HK-2 (cell line): Measurements from ENCODE around the gene ZFP1.

ENCODE experiments used
- DNase-seq: peaks from one replicate; pipeline ENCODE4 v3.0.0-alpha.2; 2018; ENCODE audit not compliant: unreplicated experiment

Gene ZFP1

GRCh38 chr16:75148311-75149195, at the start of gene ZFP1:
ZFP1 (plus strand) TSS chr16:75148524; CDS start chr16:75152952, 4,428 bp downstream.
- peak; percentile 93 for DNase-seq

GRCh38 chr16:75099075-75099667, 49.2 kb upstream of the ZFP1 start:
- no peak for DNase-seq

- no peak for DNase-seq
Observed at GRCh38 chr16:75099738-75100602, 48.4 kb upstream of the ZFP1 start.

DNA sequence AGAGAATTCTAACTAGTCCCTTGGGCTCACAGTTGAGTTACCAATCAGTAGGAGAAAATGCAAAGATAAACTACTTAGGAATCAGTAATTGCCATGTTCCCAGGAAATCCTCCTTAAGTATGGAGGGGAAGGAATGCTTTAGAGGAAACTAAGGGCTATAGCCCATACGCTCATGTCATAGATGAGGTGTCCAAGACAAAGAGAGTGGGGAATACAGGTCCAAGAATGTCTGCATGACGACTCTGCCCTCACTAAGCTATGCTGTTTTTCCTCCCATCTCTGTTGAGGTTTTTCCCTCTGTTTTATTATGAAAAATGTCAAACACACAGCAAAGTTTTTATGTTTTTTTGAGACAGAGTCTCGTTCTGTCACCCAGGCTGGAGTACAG, 47.7 kb upstream of the ZFP1 start:
- DNase-seq = no peak

- no peak for DNase-seq
Observed at GRCh38 chr16:75101635-75102034, 46.7 kb upstream of the ZFP1 start.

GRCh38 chr16:75102595-75102994, 45.7 kb upstream of the ZFP1 start:
- no peak for DNase-seq

DNA sequence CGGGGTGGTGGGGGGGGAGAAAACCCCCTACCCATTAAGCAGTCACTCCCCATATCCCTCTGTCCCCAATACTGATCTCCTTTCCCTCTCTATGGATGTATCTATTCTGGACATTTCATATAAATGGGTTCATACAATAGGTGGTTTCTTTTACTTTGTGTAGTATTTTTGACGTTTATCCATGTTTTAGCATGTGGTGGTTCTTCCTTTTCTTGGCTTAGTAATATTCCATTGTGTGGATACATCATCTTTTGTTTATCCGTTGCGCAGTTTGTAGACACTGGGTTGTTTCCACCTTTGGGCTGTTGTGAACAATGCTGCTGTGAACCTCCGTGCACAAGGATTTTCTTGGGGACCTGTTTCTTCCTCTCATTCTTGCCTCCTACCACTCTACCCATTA, 44.3 kb upstream of the ZFP1 start:
- no peak for DNase-seq

DNA sequence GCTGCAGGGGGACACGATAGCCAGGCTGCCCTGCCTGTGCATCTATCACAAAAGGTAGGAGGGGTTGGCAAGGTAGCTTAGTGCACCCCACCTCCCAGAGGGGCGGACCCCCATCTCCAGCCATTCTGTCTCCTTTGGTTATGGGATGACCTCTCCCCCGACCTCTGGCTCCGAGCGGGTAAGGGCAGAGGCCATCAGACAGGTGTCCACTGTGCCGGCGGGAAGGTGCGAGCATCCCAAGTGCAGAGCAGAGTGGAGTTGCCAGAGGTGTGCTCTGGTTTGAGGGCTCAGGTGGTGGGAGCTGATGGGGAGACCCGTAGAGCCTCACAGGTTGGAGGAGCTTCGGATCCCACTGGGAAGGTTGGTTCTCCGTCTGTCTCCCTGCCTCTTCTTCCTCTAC, 43.5 kb upstream of the ZFP1 start:
- no peak for DNase-seq

DNA sequence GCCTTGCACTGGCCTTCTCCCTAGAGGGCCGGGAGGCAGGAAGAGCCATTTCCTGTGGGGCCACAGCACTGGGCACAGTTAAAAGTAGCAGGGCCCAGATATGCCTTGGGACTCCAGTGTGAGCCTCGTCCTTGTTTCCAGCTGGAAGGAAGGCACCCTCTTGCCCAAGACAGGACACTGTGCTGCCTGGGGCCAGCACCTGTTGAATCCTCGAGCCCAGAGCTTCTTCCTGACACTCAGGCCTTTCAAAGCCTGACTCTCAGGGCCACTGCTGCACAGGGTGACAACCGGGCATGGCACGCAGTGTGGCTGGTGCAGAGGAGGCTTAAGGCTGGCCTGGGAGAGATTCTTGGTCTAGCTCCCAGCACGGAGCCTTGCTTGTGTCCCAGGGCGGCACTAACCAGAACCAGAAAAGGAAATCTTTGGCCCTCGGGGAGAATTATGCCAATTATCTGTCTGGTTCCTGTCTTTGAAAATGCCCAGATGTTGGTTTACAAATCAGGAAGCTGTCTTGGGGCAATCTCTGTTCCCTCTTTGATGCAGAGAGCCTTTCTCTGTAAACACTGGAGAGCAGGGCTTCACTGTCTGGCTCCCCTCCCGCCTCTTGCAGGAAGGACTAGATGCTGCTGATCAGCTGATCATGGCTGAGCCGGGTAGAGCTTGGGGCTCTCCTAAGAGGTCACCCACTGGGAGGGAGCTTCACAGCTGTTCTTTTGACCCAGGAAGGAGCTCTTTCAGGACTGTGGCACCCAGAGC, 42.8 kb upstream of the ZFP1 start:
- DNase-seq = no peak

- no peak for DNase-seq
Observed at GRCh38 chr16:75106351-75107274, 41.7 kb upstream of the ZFP1 start.

- no peak for DNase-seq
Observed at GRCh38 chr16:75107505-75107904, 40.8 kb upstream of the ZFP1 start.

DNA sequence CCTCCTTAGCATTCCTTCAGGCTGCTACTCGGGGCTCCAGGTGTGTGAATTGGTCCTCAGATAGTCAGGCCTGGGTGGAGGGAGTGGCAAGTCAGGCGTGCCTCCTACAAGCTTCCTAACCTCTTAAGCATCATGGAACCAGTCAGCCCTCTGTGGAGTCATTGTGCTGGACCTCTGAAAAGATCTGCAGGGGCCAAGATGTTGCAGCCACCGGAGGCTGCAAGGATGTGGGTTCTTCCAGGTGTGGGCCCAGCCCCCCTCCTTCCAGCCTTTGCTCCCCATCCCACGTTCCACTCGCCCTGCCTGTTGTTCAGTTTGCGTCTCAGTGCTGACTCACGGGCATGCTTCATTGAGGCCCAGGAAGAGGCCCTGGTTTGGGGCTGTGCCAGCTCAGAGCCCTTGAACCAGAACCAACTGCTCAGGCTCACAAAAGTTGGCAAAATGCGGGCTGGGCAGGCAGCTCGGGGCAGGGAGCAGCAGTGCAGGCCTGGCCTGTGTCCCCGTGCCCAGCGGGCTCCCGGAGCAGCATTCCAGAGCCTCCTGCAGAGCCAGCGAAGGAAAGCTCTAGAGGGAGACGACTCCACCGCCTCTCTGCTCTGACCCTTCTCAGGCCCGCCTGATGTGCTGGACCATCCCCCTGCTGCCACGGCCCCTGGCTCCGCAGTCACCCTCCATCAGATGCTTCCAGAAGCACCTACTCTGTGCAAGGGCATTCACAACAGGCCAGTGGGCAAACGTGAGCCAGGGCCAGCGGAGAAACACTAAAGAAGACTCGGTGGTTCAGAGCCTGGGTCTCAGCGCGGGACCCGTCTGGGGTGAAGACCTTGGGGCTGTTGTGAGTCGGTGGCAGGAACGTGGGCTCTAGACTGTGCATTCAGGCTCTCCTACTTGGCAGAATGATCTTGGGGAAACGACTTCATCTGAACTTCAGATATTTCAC, 39.3 kb upstream of the ZFP1 start:
- DNase-seq = peak; percentile 96

GRCh38 chr16:75109732-75110243, 38.5 kb upstream of the ZFP1 start:
- peak; percentile 46 for DNase-seq

DNA sequence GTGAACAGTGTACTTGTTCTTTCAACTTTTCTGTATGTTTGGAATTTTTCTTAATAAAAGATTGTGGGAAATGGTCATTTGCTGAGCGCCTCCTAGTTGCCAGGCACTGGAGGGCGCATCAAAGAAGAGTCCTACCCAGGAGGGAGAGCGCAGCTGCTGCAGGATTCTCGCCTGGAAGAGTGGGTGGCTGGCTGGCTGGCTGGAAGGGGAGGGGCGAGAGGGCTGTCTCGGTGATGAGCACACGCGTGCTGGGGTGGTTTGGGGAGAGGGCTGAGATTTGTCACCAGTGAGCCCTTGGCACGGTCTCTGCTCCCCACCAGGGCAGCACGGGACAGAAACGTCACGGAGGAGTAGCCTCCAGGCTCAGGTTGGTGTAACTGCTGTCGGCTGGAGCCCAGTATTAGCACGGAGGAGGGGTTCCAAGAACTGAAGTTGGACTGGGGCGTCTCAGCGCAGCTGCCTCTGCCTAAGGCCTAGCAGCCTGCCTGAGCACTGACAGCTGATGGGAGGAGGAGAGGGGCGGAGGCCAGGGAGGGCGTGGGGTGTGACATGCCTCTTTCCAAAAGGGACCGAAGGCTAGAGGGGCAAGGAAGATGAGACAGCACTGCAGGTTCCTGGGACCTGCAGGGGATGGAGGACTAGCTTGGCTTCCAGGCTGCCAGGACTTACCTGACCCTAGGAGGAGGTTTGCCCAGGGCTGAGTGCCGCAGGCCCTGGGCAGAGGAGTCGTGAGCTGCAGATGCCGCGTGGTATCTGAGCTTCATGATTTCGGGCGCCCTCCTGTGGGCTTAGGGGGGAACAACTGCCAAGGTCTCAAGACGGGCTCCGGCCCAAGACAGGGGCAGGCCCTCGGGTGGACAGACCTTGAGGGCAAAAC, 37.4 kb upstream of the ZFP1 start:
- peak; percentile 88 for DNase-seq

- DNase-seq = no peak
Observed at GRCh38 chr16:75111514-75111940, 36.8 kb upstream of the ZFP1 start.

GRCh38 chr16:75111961-75112733, 36.2 kb upstream of the ZFP1 start:
- no peak for DNase-seq

DNA sequence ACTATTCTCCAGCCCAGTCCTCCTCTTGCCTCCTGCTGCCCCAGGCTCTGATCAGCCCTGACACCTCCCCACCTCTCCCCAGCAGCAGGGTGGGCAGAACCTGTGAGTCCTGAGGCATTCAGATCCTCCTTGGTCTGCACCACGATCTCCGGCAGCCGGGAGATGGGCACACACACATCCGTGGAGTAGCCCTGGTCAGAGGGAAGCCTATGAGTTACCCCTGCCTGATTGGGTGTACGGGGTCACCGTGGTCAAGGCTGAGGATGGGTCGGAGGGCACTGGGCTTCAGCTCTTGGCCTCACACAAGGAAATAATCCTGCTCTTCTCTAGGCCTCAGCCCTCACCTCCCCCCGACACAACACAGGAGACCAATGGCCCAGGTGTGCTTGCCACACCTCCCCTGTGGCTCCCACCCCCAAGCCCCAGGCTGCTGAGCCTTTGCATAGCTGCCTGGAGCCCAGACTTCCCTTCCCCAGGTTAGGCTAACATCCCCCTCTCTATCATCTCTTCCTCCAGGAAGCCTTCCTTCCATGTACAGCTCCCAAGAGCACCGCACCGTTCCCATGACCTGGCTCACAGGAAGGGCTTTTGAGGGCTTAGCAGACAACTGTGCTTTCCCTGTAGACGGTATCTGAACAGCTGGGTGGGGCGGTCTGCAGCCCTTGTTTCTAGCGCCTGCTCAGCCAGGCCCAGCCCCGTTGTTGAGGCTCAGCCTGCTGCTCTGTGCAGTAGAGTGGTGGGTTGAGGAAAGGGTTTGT, 35.4 kb upstream of the ZFP1 start:
- no peak for DNase-seq
